SKM-1 (cell line): Measurements from ENCODE around the gene MYO3A.
"Not testable (repeated sequence)": the region's sequence is repeated elsewhere in the genome, so short reads cannot be mapped to it uniquely, and the experiment has no call there.

Experiments used
- DNase-seq: peaks from one replicate; lab custom pipeline; 2025; ENCODE audit not compliant: unreplicated experiment; lab: John Stamatoyannopoulos, UW

Gene MYO3A

DNA sequence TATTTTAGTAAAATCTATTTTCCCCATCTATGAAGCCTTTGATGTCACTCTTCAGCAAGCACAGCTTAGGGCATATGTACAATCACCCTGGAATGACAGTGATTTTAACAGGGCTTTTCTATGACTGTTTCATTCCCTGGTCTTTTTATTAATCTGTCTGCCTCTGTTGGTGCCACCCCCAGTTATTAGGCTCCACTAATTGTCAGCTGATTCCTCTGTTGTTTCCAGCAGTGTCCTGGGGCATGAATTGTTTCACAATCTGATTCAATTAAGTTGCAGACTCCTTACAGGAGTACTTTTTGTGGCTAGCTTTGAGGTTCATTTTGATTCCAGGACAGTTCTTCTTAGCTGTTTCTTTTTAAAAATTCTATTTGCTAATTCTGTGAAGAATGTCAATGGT lies 38.6 kb downstream of the MYO3A start:
- no peak for DNase-seq

DNA sequence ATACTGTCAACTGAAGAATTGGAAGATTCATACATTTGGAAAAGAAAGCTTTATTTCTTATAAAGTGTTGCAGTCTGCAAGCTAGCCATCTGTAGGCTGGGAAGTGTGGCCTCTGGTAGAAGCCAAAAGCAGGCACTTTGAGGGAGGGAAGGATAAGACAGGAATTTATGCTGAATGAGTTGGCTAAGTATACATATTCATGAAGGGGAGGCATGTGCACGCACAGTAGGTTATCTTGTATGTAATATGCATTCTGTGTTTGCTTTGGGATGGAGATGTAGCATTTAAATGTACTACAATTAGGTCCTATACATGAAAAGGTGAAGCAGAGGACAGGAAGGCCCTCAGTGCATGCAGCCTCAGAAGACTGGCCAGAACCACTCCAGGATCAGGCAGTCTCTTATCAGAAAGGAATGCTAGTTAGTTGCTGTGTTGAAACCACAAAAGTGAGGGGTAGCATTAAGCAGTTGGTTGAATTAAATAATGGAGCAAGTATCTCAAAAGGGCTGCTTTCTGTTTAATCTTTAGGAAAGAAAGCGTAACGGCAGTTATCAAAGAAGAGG lies 40.9 kb downstream of the MYO3A start:
- DNase-seq = no peak

DNA sequence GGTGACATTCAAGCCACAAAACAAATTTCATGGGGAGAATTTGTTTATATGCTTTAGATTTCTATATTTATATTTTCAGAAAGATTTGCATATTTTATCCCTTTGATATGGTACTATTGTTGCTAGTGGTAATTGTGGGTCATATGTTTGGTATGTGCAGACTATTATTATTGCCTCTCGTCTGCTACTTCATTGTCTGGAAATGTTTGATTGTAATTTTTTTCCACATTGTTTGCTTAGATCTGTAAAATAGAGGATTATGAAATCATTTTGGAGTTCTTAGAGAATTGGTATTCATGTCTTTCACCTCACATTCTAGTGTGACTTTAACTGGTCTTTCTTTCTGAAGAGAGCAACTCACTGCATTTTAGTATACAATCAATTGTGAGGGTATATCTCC lies 44.7 kb downstream of the MYO3A start:
- no peak for DNase-seq

DNA sequence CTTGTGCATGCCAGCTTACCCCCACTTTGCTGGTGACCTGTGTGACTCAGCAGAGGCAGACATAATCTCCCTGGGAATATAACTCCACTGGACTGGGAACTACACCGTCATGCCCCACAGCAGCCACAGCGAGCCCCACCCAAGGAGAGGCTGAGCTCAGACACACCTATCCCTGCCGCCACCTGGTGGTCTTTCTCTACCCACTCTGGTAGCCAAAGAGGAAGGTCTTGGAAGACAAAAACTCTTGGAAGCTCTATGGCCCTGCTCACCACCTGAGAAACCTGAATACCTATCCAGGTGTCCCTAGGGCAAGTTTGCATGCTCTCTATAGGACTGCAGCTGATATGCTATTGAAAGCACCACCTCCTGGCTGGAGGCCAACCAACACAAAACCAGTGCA lies 48.1 kb downstream of the MYO3A start:
- no peak for DNase-seq

DNA sequence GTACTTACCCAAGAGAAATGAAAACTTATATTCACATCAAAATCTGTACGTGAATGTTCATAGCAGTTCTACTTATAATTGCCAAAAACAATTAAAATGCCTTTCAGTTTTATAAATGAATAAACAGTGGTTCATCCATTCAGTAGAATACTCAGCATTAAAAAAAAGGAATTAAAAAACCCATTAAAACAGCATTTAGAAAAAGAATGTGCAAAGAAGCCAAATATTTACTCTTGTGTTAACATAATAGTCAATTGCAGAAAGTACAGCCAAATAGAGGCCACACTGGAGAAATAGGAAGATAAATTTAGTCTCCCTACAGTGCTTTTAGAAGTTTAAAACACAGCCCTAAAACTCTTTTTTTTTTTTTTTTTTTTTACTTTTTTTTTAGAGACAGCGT lies 54.6 kb downstream of the MYO3A start:
- no peak for DNase-seq

DNA sequence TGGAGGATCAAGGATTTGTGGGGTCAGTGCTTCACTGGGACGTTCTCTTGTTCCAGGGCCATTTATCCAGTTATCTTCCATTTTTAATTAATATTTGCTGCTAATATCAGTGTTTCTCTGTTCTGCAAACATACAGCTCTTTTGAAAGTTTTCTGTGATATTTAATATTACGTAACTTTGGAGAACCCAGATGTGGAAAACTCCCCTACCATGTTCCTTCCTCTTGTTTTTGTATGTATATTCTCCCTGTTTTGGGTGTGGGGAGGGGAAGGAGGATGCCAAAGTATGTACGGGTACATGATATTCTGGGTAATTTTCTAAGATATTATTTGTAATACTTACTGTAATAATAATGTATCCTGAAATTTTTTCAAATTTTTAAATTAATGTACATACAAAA lies 55.9 kb downstream of the MYO3A start:
- DNase-seq = no peak

DNA sequence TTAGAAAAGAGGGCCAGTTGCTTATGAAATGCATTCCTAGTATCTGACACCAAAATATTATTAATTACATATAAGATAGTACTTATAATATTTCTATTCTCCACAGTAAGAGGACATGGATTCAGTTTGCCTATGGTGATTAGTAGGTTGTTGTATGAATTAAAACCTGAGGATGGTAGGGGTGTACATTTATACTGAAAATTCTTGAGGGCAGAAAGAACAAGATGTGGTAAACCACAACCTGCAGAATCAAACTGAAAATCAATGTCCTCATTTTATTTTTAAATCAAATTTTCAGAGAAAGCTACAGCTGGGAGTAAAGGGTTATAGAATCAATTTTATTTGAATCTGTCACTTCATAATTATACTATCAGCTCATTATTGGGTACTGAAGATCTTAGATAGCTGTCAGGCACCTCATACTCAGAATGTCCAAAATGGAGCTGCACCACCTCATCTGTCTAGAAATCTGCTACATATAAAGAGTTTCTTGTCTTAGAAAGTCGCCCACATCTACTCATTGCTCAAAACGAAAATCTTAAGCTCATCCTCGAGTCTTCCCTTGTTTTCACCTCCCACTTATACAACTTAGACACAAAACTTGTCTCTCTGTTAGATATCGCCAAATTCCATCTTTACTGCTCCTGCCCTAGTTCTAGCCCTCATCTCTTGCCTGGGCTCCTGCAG lies 65.4 kb downstream of the MYO3A start:
- no peak for DNase-seq

DNA sequence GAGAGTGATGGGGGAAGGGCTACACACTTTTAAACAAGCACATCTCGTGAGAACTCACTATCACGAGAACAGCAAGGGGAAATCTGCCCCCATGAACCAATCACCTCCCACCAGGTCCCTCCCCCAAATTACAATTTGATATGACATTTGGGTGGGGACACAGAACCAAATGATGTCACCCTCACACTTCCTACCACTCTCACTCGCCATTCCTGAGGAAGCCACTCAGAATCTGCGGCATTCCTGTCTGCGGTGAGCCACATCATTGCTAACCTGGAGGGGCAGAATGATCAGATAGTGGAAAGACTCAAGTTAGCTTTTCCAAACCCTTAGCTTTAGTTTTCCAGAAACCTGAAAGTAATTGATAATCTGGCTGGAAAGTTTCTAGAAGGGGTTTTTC lies 66.9 kb downstream of the MYO3A start:
- no peak for DNase-seq

DNA sequence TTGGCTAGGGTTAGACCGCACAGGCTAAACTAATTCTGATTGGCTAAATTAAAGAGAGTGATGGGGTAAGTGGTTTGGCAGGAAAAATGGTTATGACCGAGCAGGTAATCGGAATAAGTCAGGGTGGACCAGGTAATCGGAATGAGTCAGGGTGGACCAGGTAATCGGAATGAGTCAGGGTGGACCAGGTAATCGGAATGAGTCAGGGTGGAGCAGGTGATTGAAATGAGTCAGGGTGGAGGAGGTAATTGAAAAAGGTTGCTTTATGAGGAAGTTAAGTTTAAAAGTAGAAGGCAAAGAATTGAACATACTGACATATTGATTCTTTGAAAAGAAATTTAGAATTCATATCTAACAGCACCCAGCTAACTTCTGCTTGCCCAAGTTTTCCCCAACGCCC lies 68.4 kb downstream of the MYO3A start:
- not testable (repeated sequence) for DNase-seq

DNA sequence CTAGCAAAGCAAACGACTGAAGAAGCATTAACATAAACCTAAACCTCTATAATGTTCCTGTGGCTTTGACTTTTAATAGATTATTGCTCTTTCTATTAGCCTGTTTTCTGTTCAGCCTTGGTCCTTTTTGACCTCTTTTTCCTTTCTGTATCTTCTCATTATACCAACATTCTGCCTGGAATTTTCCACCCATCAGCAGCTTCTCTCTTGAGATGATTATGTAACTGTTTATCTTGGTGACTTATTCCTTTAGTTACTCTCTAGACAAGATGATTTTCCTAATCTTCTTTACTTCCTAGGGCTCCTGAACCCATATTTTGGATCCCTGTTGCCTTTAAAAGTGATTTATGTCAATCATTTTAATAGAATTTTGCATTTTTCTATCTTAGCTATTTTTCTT lies 81.1 kb downstream of the MYO3A start:
- DNase-seq = no peak

DNA sequence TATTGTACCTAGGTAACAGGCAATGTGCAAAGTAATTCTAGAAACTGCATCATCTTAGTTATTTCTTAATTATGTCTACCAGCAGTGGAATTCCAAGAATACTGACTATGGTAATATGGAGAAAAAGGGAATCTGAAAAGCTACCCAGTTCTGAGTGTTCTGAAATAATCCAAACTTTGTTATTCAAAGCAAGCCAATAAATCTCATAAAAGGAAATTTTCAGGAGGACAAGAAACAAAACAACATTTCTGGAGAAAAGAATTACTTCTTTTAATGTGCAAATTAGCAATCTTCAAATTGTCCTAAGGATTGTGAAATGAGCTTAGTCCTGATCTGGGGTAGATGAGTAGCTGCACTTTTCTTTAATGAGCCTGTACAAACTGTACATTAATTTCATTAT lies 88.8 kb downstream of the MYO3A start:
- DNase-seq = no peak

DNA sequence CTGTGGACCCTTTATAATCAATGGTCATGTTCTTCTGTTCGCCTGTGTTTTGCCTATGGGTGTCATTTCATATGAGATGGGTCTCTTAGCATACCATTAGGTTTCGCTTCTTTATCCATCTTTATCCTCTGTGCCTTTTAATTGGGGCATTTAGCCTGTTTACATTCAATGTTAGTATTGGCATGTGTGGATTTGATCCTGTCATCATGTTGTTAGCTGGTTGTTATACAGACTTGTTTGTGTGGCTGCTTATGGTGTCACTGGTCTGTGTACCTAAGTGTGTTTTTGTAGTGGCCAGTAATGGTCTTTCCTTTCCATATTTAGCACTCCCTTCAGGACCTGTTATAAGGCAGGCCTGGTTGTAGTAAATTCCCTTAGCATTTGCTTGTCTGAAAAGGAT lies 90.3 kb downstream of the MYO3A start:
- DNase-seq = no peak

DNA sequence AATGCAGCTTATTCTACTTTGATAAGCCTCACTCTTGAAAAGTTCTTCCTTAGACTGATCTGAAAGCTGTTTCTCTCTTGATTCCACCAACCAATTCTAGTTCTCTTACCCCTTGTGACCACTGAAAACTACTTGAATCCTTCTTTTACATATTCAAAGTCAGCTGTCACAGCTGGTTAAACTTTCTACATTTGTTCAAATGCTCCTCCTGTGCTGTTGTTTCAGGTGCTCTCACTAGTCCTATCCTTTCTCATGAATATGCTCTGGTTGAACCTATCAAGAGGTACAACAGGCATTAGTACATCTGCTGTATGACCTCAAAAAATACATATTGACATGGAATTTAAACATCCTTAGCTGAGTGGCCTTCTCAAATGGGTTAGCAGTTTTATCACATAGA lies 91.5 kb downstream of the MYO3A start:
- DNase-seq = no peak

DNA sequence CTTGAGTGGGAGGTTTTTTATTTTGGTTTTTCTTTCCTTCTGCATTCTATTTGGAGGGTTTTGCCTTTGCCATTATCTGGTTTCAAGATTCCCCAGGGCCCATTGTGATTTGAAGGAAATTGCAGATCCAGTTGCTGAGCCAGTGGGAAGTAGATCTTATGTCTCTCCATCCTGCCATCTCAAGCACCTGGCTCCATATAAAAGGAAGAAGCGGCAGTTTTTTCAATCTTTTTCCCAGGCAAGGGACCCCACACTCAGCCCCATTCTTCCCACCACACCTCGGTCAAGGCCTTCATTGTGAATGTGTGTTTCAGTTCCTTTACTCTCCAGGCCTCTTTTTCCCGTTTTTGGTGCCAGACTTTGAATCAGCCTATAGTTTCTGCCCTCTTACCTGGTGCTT lies 95.8 kb downstream of the MYO3A start:
- no peak for DNase-seq

DNA sequence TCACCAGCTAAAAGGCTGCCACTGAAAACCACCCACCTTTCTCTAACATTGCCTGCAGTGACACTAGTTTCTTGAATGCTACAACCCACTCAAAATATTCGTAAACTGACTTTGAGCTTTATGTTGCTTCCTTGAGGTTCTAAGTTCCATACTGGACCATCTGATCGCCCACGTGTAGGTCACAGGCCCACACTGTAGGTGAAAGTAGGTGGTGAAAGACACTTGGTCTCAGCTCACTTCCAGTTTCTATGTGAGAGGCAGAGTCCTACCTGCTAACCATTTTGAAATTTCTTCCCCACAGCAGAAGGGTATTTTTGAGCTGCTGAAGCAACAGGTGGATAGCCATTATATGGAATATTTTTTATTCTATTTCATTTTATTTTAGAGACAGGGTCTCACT lies 97.3 kb downstream of the MYO3A start:
- no peak for DNase-seq

DNA sequence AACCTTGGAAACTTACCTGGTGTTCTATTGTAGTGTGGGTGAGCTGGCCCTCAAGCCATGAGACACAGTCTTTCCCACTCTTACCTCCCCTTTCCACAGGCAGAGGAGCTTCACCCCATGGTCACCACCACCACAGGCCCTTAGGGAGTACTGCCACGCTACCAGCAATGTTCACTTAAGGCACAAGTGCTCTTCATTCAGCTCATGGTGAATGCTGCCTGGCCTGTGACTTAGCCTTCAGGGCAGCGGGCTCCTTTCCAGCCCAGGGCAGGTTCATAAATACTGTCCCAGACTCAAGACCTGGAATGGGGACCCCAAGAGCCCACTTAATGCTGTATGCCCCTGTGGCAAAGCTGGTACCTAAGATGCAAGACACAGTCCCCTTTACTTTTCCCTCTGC lies 109.4 kb downstream of the MYO3A start:
- DNase-seq = no peak

DNA sequence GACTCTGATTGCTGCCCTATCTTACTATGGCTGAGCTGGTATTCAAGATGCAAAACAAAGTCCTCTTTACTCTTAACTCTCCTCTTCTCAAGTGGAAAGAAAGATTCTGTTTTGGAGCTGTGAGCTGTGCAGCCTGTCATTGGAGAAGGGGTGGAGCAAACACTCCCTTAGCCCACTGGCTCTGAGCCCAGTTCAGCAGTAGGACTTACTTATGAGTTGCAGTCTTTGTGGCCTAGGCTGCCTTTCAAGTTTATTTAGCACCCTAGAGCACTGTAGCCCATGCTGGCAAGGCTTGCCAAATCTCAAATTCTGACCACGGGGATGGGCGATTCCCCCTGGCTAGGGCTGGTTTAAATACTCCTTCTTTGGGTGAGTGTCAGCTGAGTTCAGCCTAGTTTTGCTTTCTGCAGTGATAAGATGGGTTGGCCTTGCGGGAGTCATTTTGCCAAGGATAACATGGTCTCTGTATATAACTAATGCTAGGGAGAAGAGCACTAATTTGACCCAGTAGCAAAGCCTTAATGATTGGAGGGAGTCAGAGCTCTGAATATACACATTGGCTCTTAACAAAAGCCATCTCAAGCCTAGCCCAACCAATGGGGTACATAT lies 110.2 kb downstream of the MYO3A start:
- DNase-seq = no peak

DNA sequence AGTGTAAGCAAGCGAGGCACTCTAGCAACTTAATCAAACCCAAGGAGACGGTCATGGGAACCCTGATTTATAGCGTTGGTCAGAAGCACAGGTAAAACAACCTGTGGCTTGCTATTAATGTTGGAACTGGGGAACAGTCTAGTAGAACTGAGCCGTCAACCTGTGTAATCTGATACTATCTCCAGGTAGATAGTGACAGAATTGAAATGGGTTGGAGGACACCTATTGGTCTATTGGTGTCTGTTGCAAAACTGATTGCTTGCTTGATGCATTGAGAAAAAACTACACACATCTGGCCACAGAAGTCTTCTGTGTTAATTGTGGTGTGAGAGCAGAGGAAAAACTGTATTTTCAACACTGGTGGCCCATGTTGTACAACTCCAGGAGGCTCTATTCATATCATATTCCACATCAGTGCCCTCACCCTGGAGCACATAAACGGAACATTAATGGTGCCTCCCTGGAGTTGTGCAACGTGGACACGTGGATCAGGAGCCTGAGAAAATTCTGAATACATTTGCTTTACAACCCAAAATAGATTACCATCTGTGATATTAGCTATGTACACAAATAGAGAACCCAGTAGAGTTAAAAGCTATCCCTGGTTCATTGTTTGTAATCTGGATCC lies 112.2 kb downstream of the MYO3A start:
- no peak for DNase-seq

DNA sequence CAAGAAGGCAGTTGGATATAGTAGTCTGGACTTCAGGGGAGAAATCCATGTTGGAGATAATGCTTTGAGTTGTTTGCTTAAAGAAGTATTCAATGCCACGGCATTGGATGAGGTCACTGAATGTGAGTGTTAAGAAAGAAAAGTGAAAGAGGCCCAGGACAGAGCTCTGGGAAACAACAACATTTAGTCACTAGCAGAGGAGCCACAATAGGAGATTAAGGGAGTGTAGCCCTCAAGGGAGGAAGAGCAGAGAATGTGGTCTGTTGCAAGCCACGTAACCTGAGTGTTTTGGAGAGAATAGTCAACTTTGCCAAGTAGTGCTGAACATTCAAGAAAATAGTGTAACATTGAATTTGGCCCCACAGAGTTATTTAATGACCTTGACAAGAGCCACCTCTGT lies 114.7 kb downstream of the MYO3A start:
- DNase-seq = no peak

DNA sequence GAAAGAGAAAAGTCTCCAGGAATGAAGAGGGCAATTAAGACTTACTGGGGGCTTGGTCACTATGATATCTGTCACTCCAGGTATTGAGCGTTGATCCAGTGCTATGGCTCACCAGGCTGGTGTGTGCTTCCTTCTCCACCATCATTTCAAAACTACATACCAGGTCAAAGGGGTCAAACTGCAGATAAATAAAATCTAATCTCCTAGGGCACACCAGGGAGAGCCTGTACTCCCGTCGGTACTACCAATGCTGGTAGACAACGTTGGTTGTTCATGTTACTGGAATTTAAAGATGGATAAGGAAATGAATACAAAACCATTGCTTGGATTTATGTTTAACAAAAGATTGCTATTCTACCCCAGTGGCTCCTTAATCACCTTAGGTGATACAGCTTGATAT lies 118.3 kb downstream of the MYO3A start:
- no peak for DNase-seq

DNA sequence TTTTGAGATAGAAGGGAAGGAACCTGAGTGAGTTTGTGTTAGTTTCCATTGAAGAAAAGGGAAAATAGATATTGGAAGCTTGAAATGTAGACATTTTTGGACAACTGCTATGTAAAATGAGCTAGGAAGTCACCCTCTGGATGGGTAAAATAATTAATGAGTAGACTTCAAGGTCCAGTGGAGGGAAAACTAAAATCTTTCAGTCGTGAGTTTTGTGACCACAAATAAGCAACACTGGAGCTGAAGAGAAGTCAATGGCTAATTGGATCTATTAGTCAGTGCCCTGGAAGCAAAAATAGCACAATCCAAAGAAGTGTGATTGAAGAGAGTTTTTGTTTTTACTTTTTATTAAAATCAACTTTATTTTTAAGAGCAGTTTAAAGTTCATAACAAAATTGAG lies 123.4 kb downstream of the MYO3A start:
- no peak for DNase-seq

DNA sequence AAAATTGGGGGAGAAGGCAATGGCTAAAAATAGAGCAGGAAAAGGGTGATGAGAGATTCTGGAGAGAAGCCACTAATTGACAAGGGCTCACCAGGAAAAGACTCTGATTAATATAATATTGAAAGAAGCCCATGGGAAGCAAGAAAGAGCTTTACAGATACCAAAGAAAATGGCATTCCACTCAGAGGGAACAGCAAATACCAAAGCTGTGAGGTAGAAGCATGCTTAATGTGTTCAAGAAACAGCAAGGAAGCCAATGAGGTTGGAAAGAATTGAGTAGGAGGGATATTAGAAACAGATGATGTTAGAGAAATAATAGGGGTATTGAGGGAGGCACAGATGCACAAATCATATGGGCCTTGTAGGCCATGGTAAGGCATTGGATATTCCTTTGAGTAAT lies 130.1 kb downstream of the MYO3A start:
- DNase-seq = no peak
